ELR (cell line): Measurements from ENCODE around the gene CCR6.

Experiments used
- DNase-seq: peaks from one replicate; pipeline ENCODE4 v3.0.0-alpha.2; 2015; ENCODE audit warnings: low read depth

CCR6 gene

DNA sequence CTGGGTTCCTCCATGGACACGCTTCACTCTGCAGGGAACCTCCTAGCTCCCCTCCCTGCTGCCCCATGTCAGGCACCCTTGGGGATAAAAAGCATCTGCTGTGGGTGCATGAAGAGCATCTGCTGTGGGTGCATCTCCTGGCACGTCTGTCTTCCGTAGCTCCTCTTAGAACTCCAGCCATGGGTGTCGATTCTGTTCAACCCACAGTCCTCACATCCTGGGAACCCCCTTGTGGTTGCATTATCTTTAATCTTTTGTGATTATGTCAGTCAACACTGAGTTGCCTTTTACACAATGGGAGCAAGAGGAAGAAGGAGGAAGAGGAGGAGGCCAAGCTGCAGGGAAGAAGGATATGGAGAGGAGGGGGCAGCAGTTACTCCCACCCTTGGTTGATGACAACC is 24.1 kb upstream of the CCR6 start:
- no peak for DNase-seq

DNA sequence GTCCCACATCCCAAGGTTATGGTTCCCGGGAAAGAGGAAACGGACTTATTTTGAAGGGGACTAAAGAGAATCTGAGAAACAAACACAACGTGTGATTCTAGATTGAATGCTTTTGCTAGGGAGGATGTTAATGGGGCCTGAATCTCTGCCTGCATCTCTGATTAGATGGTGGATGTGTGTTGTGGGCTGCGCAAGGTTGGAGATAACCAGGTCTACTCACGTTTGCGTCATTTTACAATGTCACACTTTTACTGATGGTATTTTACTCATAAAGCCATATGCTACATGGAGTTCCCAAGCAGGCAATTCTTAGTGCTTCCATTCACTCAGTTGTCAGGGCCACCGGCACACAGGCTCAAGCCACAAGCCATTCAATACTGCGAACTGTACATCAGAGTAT is 23.2 kb upstream of the CCR6 start:
- DNase-seq, result no peak

DNA sequence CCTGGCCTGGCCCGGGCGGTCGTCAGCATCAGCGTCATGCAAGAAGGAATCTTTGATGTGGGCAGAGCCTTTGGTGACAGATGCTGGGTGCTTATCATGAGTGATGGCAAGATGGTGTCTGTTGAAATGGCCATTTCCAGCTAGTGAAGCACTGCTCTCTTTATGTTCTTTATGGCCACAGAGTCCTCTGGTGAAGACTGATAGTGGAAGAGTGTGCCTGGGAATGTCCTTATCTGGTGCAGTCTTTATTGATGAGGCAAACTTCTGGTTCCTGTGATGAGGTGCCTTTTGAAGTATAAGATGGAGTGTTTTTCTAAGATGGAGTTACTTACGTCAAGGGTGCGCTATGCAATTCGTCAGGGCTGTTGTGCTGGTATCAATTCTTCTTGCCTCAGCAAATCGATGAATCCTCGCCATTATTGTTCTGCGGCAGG is 22.6 kb upstream of the CCR6 start:
- no peak for DNase-seq

DNA sequence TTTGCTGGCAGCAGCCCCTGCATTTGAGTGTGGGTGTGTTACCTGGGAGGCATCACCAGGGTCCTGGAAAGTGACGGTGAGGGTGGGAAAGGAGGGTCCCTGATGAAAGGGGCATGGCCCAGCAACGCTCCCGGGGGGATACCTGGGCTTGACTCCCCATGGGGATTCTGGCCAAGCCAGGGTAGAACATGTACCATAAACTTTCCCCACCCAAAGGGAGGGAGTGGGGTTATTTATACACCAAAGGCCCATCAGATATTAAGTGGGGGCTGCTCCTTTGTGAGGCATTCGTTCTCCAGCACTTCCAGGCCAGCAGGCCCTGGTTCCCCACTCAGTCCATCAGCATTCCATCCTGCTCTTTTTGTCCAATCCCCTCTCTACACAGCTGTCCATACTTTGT is 20.6 kb upstream of the CCR6 start:
- DNase-seq, result no peak

DNA sequence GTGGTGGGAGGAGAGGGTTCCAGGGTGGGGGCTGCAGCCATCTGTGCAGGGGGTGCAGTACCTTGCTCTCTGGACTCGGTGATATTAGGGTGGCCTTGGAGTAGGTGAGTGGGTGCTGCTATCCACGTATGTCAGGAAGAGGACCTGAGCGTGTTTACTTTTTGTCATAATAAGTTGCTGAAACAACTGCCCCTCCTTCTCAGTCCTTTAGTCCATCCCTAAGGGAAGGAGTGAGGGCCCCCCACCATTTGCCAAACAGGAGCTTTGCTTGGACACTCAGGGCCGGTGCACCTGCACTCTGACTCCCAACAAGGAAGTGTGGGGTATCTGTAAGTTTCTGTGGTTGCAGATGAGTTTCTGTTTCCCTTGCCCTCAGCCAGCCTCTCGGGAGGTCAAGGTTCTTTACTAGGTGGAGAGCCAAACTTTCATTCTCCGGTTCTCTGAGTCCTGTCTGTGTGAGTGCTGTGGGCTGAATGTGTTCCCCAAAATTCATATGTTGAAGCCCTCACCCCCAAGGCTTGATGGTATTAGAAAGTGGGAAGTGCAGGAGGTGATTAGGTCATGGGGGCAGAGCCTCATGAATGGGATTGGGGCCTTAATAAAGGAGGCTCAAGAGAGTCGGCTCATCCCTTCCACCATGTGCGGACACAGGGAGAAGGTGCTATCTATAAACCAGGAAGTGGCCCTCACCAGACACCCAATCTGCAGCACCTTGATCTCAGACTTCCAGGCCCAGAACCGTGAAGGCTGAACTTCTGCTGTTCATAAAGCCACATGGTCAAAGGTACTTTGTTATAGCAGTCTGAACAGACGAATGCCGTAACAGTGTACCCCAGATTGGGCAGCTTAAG is 19.6 kb upstream of the CCR6 start:
- DNase-seq, result no peak

DNA sequence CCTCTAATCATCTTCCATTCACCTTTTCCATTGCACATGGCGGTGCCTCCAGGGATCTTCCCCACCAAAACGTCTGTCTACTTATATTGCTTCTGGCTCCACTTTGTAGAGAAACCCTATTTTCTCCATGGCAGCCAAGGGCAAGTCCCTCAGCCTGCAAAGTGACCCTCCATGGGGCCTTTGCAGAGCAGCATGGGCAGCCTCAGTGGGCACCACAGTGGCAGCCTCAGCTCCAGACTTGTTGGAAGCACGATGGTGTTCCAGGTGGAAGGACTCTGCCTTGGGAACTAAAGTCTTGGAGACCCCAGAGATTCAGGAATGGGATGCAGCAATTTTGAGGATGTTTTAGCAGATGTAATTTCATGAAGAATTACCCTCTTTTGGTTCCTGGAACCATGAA is 18.5 kb upstream of the CCR6 start:
- DNase-seq, result no peak

DNA sequence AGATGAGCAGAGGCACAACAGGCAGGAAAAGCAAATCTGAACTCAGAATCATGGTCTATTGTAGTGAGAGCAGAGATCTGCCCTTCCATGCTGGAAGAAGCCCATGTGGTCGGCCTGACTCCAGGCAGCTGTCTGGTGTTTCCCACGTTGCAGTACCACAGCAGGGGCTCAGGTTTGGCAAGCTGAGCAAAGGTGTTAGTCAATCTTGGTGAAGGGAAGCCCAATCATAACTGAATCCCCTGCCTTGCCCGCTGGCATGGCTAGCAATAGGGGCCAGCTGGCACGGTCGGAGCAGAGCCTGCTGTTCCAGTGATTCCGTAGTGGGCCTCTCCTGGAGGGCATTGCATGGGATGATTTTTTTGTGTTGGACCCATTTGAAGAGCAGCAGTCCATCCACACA is 17.8 kb upstream of the CCR6 start:
- DNase-seq, result no peak

DNA sequence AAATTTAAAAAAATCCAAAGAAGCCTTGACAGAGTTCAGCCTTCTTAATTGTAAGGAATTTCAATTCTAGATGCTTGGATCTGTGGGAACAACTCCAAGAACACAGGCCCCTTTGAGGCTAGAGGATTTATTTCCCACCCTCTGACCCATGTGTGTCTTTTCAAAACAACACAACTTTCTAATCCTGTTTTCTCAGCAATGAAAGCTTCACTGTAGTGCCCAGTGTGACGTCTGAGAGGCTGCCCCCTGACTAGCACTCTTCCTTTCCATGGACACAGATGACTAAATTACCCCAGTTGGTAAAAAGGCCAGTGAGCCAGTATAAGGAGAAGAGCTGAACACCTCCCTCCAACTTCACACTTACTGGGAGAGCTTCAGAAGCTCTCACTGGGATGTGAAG is 16.5 kb upstream of the CCR6 start:
- DNase-seq, result no peak

DNA sequence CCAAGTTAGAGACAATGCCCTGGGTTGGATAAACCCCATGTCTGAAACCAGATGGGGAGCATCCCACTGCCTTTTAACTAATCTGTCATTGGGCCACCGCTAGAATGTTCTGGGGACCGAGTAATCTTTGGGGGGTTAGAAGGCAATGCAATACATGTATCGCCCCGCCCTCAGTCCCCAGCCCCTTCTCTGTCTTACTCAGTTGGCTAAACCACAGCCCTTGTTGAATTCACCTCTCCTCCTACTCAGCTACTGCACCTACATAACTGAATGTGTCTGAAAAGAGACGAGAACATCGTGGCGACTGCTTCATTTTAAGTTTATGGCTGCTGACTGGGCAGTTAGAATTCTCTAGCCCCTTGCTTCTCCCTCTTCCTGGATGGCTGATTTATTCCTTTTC is 15.1 kb upstream of the CCR6 start:
- no peak for DNase-seq

DNA sequence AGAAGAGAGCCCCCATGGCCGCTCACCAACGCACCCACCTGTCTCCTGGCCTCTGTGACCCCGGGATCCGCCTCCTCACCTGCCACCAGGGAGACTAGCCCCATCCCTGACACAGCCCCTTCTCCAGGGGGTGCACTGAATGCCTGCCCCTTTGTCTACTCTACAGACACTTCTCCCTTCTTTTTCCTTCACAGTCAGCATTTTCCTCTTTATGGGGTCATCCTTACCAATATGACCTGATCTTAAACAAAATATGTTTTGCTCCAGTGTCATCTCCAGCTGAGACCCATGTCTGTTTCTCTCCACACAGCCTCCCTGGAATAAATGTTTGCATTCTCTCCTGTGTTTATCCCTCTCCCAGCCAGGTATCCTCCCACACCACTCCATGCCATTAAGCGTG is 14.6 kb upstream of the CCR6 start:
- no peak for DNase-seq

DNA sequence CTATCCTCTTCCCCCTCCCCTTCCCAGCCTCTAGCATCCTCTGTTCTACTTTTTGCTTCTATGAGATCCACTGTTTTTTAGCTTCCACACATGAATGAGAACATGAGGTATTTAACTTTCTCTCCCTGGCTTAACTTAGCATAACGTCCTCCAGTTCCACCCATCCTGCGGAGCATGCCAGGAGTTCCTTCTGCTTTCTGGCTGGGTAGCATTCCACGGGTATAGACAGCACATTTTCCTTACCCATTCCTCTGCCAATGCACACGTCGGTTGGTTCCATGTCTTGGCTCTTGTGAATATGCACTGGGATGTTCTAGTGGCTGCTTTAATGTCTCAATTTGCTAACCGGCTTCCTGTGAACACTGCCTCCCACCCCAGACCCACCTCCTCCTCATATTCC is 13.2 kb upstream of the CCR6 start:
- DNase-seq, result no peak

DNA sequence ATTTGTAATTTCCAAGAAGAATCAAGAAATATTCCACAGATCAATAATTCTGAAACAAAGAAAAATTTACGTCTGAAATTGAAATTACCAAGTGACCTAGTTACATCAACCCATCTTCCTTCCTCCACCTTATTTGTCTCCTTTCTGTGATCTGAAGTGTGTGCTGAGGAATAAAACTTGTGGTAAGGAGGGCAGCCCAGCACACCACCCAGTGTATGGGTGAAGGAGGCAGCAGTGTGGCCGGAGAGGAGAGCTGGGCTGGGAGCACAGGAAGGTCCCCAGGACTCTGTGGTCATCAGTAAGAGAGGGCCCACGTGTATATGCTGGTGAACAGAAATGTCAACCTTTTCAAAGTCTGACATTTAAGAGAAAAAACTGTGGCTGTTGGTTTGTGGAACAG is 11.3 kb upstream of the CCR6 start:
- no peak for DNase-seq

DNA sequence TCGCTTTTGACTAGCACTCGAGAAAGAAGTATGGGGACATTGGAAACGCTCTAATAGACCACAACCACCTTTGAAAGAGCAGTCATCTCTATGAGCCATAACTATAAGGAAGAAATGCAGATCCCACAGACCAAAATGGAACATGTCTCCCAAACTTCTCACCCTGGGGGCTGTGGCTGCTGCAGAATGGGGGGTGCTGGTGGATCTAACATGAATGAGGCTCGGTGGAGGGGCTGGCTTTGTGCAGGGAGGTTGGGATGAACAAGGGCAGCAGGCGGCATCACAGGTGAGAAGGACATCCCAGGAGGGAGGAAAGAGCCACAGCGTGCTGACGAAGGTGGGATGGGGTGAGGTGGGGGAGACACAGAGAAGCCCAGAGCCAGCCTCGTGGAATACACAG is 10.5 kb upstream of the CCR6 start:
- no peak for DNase-seq

DNA sequence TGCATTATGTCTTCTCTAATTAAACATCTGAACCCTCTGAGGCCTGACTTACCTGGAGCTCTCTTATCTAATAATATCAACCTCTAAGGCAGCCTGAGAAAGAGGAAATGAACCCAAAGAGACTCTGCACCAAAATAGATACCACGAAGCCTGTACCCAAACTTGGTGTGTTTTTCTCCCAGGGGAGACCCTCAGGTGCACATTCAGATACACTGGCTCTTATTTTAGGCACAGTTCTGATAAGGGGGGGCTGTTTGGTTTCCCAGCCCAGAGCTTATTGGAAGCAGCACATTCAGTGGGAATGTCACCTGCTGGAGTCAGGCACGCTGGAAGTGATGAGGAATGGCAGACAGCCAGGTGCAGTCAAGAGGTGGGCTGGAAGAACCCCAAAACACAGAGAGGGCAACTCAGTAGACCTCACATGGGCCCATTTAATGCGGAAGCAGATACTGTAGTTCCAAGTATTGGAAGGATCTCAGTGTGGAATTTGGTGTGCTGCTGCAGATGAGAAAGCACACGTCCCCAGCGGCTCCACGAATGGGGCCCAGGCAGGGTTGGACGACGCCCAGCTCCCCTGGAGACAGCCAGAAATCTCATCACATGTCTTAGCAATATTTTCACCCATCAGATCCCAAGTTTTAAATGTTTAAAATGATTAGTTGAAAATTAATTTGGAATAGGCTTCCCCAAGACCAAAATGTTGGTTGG is 9.7 kb upstream of the CCR6 start:
- DNase-seq, result no peak

DNA sequence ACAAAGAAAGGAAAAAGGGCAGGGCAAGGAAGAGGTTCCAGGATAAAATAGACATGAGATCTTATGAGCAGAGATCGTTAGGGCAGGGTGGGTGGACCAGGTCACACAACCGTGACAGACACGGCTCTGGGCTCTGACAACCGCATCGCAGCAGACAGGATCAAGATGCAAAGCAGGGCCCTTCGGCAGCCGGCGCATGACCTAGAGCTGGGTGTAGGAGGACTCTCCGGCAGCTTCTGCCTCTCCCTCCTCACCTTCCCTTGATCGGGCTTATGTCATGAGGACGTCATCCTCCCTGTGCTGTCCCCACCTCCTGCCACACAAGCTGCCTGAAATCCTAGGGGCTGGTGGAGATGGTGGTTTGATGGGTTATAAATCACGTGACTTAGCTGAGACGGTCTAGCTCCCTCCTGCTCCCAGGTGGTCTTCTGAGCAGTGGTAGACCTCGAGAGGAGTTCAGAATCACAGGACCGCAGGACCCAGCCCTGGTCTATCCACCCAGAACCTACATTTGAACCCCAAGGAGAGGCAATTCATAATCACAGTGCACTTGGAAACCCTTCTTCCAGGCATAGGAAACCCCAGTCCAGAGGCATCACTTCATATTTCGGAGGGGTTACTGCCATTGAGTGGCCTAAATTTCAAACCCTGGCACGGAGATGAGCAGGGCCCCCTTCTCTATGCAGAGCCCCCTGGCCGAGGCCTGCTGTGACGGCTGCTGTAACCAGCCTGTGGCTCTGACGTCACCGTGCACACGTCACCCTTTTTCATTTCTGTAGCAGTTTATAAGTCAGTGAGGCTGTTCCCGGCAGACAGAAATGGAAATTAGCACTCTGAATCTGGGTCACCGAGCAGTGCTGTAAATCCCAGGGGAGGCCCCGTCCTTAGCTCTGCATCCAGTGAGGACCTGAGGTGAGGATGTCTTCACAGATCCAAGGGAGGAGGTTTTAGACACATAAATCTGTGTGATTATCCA is 8.7 kb upstream of the CCR6 start:
- no peak for DNase-seq

DNA sequence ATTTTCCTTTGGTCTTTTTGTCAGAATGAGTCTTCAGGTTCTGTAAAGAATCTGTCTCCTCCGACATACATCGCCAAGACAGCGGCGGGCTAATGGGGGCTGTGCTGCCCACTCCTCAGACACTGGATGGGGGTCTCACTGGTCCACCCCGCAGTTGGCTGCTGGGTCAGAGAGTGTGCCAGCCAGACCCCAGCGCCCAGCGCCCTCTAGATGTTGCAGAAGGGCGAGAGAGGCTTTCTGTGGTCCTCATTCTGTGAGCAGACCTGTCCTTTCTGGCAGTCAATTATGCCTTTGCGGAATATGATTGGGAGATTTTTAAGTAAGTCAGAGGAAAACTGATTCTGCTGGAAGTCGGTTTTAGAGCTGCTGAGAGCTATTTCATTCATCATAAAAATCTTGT is 7.8 kb upstream of the CCR6 start:
- DNase-seq, result no peak

DNA sequence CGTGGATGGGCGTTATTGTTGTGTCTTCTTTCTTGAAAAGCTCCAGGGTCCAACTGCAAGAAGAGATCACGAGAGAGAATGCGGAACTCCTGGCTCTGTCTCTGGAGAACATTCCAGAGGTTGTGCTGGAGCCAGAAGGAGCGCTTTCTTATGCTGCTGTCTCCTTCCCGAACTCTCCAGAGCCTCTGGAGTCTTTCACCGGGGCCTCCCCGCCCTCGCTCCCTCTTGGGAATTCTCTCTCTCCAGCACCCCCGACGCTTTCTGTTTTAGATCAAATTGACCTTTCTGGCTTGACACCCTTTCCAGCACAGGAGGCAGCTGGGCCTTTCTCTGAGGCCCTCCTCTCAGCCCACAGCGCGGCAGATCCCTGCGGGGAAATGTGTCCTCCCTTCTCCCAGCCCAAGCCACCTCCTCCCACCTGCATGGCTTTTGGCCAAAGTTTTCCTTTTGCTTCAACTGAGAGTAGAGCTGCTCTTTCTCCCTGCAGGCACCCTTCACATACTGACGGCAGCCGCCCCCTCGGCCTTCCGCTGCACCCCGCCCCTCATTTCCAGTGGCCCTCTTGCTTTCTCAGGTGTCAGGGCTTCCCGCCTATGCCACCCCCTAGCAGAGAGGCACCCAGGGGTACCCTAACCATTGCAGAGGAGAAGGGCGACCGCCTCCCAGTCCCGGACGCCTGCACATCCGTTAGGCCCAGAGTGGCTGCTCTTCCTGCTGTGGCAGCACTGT is 6.6 kb upstream of the CCR6 start:
- no peak for DNase-seq

DNA sequence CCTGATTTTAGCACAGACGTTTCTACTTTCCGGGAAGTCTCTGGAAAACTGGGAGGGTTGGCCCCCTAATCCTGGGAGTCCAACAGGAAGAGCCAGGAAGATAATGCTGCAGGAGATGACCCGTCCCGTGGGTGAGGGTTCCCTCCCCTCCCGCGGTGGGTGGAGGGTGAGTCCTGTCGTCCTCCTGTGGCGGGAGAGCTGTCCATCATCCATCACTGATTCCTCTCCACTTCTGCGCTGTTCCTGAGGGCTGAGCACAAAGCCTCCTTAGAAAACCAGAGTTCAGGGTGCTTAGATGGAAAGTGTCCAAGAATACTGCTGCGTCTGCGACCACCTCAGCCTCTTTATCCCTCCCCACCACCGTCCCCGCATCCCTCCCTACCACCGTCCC is 6.1 kb upstream of the CCR6 start:
- DNase-seq, result no peak

DNA sequence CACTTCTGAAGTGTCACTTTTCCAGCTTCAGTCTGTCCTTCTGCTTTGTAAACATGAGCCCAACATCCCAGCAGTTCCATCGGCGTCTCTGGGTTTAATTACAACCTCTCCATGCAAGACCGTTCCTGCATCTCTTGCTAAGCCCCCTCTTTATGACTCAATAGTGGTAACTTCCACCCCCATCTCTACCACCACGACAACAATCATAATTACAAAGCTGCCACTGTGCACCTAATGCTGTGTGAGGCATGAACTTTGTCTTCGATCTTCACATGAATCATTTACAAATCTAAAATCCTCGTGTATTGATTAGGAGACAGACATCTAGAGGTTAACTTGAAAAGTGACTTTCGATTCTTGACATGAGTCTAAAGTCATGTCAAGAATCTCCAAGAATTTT is 4.9 kb upstream of the CCR6 start:
- DNase-seq, result no peak

DNA sequence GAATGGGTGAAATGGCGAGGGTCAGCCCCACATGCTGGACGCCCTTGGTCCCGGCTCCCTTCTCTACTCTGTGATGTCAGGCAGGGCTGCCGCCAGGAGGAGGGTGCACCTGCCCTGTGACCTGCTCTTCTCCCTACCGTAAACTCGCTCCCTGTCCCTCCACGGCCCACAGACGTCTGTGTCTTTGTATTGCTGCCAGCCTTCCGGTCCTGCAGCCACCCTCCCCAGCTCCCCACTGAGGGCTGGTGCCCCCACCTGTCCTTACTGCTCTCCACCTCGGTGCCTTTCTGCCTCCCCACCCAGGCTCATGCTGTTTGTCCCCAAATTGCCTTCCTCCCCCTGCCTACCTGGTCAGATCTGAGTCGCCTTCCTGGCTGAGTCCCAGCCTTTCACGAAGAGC is 4.1 kb upstream of the CCR6 start:
- no peak for DNase-seq

DNA sequence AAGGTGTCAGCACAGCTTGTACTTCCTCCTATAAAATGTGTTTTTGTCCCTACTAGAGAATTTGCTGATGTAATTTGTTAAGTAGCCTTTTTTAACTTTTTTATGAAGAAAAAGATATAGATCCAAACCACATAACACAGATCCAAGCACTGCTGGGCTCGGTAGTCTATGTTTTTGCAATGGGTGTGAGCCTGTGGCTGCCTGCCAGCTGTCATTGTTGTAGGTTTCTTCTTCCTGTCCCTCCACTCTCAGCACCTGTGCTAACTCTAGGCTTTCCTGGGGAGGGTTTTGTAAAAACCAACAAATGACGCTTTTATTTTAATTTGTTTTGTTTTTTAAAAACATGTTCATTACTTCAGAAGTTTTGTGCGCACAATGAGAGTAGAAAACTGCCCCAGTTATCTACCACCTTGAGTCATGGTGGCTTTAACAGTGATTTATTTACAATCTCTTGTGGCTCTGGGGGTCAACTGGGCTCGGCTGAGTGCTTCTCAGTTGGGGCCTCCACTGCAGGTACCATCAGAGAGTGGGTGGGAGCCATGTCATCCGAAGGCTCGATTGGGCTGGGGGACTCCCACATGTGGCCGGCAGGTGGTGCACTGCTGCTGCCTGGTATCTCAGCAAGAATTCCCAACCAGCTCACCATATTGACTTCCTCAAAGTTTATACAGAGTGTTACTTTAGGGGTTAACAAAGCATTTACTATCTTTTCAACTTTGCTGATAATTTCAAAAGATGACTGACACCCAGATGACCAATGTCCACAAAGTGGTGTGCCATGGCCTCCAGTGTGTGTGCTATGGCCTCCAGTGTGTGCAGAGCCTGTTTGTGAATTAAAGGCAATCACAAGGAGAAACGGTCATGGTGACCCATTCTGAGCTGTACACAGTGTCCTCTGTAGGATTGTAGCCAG is 3.0 kb upstream of the CCR6 start:
- DNase-seq, result no peak
